ENCODE measurements around the gene FUZ. TPM values are rescaled to one million over a fixed set of nuclear protein-coding genes. Genes with fewer than 3 reads are reported as not detected.

FUZ gene
- total RNA-seq, 1 experiment from 2014 or later: 84.7 TPM

DNA sequence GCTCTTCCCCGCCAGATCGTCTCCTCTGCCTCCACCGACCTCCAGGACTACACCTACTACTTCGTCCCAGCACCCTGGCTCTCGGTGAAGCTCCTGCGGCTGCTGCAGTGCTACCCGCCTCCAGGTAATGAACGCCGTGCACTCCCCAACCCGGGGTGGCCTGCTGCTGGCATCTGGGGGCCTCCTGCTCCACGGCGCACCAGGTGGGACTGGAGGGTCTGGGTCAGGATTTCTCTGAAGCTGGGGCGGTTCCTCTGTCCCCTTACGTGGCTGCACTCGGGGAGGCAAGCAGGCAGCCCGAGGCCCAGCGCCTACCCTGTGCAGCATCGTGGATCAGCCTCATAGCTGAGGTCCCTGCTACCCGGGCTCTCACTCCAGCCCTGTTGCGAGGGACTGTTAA lies 17.5 kb downstream of the FUZ start:
- in situ Hi-C loops (cut with HindIII; ENCODE audit: low pct_unique_long_range_greater_than_20kb, low sequenced_read_pairs): no loop called here
- no peak for DNase-seq (ENCODE audit: low read depth)

DNA sequence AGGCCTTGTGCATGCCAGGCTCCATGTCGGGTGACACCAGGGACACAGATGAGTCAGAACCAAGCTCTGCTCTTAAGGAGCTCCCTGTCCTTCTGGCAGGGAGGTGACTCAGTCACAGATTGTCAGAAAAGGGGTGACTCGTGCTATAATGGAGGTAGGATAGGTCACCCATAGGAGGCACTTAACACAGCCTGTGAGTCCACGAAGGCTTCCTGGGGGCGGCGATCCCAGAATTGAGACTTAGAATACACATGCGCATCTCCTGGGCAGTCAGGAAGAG lies 19.6 kb downstream of the FUZ start:
- peak; percentile 80 for DNase-seq (ENCODE audit: low read depth)
- in situ Hi-C loops (cut with HindIII; ENCODE audit: low pct_unique_long_range_greater_than_20kb, low sequenced_read_pairs): no loop called here

DNA sequence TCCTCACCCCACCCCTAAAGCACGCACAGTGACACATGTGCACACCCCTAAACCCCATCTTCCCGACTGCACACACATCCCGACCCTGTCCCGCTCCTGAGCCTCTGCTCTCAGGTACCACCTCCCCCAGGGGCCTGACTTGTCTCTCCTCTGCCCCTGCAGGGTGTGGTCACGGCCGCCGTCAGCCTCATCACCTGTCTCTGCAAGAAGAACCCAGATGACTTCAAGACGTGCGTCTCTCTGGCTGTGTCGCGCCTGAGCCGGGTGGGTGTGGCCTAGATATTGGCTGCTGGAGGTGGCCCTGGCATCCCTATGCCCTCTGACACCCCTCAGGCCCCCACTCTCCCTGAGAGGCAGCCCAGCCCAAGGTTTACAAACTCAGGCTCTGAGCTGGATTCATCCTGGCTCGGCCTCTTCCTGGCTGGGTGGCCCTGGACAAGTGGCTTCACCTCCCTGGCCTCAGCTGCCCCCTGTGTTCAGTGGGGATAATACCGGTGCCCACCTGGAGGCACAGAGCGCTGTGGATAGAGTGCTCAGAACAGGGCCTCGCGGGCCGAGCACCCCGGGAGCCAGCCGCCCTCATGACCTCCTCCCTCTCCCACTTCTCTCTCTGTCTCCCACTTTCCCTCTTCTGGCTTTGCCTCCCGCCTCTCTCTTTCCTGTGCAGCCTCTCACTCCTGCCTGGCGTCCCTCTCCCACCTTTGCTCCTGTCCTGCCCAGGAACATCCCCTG lies 20.1 kb downstream of the FUZ start:
- no peak for DNase-seq (ENCODE audit: low read depth)
- in situ Hi-C loops (cut with HindIII; ENCODE audit: low pct_unique_long_range_greater_than_20kb, low sequenced_read_pairs): no loop called here

DNA sequence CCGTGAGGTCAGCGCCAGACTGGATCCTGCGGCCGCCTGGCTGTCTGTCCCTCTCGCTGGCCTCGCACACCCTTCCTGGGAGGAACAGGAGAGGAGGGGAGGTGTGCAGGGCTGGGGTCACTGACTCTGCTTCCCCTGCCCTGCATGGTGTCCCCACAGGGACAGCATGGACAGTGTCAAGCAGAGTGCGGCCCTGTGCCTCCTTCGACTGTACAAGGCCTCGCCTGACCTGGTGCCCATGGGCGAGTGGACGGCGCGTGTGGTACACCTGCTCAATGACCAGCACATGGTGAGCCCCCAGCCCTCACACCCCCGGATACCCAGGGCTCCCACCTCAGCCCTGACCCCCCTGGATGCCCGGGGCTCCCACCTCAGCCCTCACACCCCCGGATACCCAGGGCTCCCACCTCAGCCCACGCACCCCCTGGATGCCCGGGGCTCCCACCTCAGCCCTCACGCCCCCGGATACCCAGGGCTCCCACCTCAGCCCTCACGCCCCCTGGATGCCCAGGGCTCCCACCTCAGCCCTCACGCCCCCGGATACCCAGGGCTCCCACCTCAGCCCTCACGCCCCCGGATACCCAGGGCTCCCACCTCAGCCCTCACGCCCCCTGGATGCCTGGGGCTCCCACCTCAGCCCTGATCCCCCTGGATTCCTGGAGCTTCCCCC lies 21.2 kb downstream of the FUZ start:
- DNase-seq (ENCODE audit: low read depth): no peak
- in situ Hi-C loops (cut with HindIII; ENCODE audit: low pct_unique_long_range_greater_than_20kb, low sequenced_read_pairs): no loop called here

DNA sequence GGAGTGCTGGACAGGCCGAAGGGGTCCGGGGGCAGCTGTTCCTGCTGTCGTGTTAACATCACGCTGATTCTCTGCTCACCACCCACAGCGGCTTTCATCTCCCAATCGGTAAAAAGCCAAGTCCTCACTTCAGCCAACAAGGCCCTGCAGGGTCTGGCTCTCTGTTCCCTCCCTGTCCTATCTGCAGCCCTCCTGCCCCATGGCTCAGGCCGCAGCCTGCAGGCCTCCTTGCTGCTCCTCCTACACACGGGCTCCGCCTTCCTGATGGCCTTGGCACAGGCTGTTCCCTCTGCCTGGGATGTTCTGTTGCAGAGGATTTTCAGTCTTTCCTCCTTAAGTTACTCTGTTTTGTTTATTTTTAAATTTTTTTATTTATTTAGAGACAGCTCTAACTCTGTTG lies 22.2 kb downstream of the FUZ start:
- no peak for DNase-seq (ENCODE audit: low read depth)
- in situ Hi-C loops (cut with HindIII; ENCODE audit: low pct_unique_long_range_greater_than_20kb, low sequenced_read_pairs): no loop called here

DNA sequence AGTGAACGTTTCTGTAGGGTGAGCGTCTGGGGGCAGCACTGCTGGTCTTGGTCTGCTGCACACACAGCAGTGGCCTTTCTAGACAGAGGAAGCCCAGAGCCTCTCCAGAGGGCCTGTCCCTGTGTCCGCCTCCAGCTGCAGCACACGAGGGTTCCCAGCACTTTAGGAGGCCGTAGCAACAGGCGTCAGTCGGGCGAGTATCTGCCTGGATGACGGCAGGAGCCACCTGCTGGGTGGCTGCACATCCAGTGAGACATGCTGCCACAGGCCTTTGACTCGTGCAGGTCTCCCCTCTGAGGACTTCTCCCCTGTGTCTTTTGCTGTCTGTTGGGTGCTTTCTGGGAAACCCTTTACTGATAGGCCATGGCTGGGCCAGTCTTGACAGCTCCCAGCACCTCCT lies 24.2 kb downstream of the FUZ start:
- DNase-seq (ENCODE audit: low read depth): no peak
- in situ Hi-C loops (cut with HindIII; ENCODE audit: low pct_unique_long_range_greater_than_20kb, low sequenced_read_pairs): no loop called here

DNA sequence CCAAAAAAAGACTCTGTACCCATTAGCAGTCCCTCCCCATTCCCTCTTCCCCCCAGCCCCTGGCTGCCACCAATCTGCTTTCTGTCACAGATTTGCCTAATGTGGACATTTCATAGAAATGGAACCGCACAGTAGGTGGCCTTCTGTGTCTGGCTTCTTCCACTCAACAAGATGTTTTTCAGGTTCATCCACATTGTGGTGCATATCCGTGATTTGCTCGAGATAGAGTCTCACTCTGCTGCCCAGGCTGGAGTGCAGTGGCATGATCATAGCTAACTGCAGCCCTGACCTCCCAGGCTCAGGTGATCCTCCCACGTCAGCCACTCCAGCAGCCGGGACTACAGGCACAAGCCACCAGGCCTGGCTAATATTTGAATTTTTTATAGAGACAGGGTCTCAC lies 25.3 kb downstream of the FUZ start:
- in situ Hi-C loops (cut with HindIII; ENCODE audit: low pct_unique_long_range_greater_than_20kb, low sequenced_read_pairs): no loop called here
- no peak for DNase-seq (ENCODE audit: low read depth)

DNA sequence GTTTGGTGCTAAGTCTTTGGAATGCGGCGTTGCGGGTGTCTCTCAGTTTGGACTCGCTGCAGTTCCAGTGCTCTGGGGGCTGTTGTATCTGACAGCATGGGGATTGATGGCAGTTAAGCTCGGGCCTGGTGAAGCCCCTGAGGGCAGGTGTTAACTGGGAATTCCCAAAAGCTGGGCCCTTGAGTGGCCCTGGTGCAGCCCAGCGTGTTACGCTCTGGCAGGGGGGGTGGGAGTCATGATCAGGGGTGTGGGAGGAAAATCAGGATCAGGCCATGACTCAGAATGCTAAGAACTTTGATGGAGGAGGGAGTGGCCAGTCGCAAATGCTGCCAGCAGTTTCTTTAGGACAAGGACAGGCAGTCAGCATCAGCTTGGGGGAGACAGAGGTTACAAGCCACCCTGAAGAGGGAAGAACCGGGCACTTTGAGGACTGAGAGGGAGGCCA lies 26.7 kb downstream of the FUZ start:
- in situ Hi-C loops (cut with HindIII; ENCODE audit: low pct_unique_long_range_greater_than_20kb, low sequenced_read_pairs): no loop called here
- DNase-seq (ENCODE audit: low read depth): peak; percentile 20

DNA sequence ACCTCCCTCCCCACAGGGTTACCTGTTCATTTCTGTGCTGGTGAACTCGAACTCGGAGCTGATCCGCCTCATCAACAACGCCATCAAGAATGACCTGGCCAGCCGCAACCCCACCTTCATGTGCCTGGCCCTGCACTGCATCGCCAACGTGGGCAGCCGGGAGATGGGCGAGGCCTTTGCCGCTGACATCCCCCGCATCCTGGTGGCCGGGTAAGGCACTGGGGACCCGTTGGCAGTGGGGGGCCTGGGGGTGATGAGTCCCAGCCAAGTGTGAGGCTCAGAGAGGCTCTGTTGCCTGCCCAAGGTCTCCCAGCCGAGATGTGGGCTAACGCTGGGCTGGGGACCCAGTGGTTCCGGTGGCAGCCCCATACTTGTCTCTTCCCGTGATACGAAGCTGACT lies 30.6 kb downstream of the FUZ start:
- in situ Hi-C loops (cut with HindIII; ENCODE audit: low pct_unique_long_range_greater_than_20kb, low sequenced_read_pairs): no loop called here
- no peak for DNase-seq (ENCODE audit: low read depth)

DNA sequence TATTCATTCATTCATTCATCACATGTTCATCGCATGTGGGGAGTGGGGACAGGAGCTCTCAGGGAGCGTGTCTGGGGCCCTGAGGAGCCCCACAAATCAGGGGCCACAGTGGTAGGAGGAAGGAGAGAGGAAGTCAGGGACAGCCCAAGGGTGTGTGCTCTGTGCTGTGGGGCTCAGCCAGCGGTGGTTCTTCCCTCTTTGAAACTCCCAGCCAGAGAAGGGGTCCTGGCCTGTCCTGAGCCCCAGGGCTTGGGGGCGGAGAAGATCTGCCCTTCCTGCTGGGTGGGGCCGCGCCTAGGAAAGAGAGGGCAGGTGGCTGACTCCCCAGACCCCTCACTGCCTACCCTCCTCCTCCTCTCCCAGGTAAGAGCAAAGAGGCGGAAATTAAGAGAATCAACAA lies 31.7 kb downstream of the FUZ start:
- in situ Hi-C loops (cut with HindIII; ENCODE audit: low pct_unique_long_range_greater_than_20kb, low sequenced_read_pairs): no loop called here
- no peak for DNase-seq (ENCODE audit: low read depth)

DNA sequence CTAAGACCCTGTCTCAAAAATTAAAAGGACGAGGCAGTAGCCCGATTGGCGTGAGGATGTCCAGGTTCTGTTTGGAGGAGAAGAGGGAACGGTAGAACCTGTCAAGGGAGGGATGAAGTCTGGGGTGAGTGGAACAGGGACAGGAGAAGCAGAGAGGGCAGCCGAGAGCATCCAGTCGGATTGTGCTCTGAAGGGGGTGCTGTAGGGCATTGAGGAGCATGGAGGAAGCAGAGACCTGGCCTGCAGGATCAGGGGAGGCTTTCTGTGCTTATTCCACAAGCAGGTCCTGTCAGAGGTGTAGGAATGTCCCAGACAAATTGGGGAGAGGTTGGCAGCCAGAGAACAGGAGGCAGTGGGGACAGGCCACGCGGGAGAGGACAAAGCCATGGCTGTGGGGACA lies 32.2 kb downstream of the FUZ start:
- no peak for DNase-seq (ENCODE audit: low read depth)
- in situ Hi-C loops (cut with HindIII; ENCODE audit: low pct_unique_long_range_greater_than_20kb, low sequenced_read_pairs): no loop called here

DNA sequence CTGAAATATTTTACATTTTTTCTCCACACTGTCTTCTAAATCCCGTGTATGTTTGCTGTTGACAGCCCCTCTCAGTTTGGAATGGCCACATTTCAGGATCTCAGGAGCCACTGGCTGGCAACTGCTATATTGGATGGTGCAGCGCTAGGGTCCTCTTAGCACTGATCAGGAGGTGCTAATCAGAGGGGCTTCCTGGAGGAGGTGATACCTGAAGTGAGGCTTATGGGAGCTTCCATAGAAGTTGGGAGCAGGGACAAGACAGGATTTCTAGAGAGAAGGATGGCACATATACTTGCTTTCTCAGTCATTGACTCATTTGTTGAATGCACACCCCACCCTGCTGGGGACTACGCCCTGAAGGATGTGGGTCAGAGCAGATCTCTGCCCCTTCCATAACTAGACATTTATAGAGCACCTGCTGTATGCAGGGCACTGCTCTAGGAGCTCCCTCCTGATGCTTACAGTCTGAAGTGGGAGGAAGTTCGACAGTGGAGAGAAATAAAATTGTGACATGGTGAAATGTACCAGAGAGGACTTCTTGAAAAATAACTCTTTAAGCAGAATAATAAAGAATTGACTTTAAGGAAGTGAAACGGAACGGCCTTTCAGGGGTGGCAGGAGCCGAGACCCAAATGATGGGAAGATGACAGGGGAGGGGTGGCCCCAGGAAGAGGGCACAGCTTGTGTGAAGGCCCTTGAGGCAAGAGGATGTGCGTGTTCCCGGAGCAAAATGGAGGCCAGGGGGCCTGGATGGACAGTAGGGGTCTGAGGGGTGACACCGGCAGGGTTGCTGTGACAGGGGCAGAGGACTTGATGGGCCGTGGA lies 33.1 kb downstream of the FUZ start:
- in situ Hi-C loops (cut with HindIII; ENCODE audit: low pct_unique_long_range_greater_than_20kb, low sequenced_read_pairs): no loop called here
- no peak for DNase-seq (ENCODE audit: low read depth)

DNA sequence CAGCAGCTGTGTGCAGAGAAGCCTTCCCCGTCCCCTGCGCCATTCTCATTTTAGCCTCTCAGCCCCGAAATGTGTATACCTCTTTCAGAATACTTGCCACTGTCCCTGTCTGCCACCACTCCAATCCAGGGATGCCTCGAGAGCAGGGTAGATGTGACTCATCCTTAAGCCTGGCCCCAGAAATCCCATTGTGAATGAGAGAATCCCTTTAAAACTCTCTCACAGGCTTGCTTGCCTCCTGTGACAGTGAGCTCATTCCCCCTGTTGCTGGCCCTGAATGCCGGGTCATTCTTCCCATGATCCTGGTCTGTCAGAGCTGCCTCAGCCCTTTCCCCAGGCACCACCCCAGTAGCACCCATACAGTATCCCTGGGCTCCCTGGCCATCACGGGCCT lies 36.7 kb downstream of the FUZ start:
- in situ Hi-C loops (cut with HindIII; ENCODE audit: low pct_unique_long_range_greater_than_20kb, low sequenced_read_pairs): no loop called here
- DNase-seq (ENCODE audit: low read depth): no peak

DNA sequence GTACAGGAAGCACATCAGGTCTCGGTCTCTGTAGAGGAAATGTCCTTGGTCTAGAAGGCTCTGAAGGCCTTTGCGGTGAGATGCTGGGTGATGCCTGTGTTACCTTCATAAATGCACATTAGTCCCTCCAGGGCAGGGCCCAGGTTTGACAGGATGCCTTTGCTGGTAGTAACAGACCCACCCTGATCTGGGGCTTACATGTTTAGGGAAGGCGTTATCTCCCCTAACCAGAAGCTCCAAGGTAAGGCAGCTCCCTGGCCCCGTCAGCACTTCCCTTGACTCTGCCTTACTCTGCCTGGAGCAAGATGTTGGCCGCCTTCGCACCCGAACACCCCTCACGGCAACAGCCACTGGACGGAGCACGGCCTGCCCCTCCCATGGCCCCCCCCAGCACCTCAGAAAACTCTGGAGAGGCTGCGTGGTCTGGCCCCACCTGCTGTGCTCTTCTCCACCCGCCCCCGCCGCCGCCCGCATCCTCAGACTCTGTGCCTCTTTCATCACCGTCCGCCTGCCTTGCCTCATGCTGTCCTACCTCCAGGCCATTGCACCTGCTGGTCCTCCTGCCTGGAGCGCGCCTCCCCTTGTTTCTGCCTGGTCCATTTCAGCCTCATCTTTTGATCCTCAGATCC lies 37.2 kb downstream of the FUZ start:
- in situ Hi-C loops (cut with HindIII; ENCODE audit: low pct_unique_long_range_greater_than_20kb, low sequenced_read_pairs): no loop called here
- DNase-seq (ENCODE audit: low read depth): no peak

DNA sequence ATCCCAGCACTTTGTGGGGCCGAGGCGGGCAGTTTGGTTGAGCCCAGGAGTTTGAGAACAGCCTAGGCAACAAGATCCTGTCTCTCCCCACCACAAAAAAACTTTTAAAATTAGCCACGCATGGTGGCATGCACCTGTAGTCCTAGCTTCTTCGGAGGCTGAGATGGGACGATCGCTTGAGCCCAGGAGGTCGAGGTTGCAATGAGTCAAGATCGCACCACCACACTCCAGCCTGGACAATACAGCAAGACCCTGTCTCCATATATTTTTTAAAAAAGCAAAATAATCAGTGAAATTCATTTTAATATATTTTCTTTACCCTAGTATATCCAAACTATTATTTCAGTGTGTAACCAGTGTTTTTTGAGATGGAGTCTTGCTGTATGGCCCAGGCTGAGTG lies 38.1 kb downstream of the FUZ start:
- in situ Hi-C loops (cut with HindIII; ENCODE audit: low pct_unique_long_range_greater_than_20kb, low sequenced_read_pairs): no loop called here
- DNase-seq (ENCODE audit: low read depth): no peak

DNA sequence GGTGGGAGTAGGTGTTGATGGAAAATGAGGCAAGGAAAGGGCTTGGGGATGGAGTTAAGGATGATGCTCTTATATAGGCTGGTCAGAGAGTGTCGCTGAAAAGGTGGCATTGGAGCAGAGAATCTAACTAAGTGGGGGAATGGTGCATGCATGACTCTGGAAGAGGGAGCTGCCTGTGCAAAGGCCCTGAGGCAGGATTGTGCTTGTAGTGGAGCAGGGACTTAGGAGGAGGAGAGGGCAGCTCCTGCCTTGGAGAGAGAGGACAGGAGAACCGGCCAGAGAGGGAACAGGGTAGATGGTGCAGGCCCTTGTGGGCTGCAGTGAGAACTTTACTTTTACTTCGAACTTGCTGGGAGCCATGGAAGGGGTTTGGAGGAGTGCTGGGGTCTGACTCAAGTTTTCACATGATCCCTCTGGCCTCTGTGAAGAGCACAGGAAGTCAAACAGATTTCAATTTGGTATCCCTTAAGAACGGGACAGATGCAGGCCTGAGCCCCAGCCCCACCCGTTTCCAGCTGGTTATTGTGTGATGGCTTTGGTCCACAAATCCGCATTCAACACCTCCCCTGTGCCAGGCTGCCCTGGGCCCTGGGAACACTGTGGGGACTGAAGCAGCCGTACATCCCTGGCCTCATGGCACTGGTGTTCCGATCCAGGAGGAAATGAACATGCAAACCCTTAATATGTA lies 39.3 kb downstream of the FUZ start:
- in situ Hi-C loops (cut with HindIII; ENCODE audit: low pct_unique_long_range_greater_than_20kb, low sequenced_read_pairs): no loop called here
- no peak for DNase-seq (ENCODE audit: low read depth)

DNA sequence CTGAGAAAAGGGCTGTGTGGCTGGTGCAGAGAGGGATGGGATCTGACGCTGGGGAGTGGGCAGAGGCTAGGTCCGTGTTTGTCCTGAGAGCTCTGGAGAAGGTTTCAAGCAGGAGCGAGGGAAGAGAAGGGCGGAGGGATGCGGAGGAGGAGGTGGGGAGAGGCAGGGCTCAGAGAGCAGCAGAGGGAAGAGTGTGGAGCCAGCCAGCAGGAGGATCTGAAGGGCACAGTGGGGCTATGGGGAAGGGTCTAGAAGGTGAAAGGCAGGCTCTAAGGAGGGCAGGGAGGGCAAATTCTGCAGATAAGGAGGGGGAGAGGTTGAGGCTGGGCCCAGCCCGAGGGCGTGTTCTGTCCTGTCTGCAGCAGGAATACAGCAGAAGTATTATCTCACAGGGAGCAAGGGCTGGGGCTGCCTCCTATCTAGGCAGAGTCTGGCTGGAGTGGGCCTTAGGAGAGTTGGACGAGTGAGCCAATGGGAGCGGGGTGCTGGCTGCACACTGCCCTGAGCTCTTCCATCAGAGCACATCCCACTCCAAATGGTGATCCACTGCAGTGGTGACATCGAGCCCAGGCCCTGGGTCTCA lies 40.2 kb downstream of the FUZ start:
- no peak for DNase-seq (ENCODE audit: low read depth)
- in situ Hi-C loops (cut with HindIII; ENCODE audit: low pct_unique_long_range_greater_than_20kb, low sequenced_read_pairs): no loop called here

DNA sequence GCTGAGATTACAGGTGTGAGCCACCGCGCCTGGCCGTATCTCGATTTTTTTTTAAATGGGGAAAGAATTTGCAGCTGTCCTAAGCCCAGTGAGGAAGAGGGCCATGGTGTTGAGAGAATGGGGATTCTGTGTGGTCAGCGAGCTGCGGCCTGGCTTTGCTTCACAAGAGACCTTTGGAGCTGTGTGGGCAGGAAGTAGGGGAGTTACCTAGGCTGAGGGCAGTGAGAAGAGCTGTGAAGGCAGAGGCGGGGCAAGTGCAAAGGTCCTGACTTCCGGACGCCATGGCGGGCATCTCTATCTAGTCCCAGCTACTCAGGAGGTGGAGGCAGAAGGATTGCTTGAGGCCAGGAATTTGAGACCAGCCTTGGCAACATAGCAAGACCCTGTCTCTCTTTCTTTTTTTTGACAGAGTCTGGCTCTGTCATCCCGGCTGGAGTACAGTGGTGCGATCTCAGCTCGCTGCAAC lies 41.4 kb downstream of the FUZ start:
- in situ Hi-C loops (cut with HindIII; ENCODE audit: low pct_unique_long_range_greater_than_20kb, low sequenced_read_pairs): no loop called here
- no peak for DNase-seq (ENCODE audit: low read depth)

All from Caki2 (cell line).